CD4-positive, alpha-beta T cell treated with Interleukin-6 for 4 hours (primary cell): ENCODE measurements around the gene ADPRHL1.

ENCODE experiments used
- DNase-seq: peaks from one replicate; pipeline ENCODE4 v3.0.0-alpha.2; 2020; ENCODE audit warnings: mixed read lengths

The ADPRHL1 gene

DNA sequence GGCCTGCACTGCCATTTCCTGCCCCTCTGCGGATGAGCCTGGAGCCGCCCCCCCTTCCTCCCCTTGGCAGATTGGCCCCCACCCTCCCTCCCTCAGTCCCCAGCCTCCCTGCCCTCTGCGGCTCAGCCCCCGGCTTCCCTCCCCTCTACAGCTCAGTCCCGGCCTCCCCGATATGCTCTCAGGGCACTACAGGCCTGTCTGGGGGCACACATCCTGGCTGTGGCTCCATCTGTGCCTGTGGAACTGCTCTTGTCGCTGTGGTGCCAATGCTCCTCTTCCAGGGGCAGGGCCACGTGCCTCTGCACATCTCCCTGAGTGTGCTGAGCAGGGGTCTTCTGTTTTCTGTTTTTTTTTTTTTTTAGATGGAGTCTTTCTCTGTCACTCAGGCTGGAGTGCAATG is 39.0 kb downstream of the ADPRHL1 start:
- no peak for DNase-seq

DNA sequence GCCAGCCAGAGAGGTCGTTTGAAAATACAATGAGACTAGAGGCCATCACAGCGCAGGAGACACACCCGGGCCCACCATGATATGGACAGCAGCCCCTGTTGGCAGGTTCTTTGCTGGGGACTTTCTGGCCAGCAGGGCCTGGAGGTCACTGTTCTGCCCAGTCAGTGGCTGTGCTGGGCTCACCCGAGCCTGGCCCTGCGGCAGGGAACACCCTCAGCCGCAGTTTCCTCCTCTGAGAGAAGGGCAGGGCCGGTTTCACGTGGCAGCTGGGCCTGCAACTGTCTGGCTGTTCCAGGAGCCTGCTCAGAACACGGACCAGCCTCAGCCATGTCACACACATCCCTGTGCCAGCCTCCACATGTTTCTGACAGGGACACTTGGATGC is 39.4 kb downstream of the ADPRHL1 start:
- DNase-seq: no peak

DNA sequence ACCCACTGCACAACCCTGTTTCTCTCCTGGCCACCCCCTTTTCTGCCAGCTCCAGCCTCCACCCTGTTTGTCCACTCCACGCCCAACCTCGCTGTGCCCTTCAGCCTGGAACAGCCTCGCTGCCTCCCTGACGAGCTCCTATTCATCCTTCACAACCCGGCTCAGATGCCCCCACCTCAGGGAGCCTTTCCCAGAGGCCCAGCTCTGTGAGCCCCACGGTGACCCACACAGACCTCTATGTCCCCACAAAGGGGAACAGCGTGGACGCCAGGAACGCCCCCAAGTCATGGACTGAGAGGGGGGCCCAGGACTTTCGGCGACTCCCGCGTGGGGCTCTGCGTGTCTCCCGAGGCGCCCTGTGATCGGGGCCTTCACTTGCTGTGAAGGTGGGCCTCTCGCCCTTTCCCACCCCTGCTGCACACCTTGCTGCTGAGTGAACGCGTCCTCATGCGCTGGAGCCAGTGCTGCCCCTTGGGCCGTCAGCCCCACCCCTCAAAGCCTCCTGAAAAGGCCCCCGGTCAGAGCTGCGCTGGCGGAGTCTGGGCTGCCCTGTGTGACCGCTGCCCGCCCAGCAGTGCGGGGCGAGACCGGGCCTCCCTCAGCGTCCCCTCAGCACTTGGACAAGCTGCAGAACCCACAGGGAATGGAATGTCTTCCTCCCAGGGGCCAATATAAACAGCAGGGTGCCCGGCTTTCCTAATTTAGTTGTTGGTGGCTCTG is 40.0 kb downstream of the ADPRHL1 start:
- DNase-seq: no peak

DNA sequence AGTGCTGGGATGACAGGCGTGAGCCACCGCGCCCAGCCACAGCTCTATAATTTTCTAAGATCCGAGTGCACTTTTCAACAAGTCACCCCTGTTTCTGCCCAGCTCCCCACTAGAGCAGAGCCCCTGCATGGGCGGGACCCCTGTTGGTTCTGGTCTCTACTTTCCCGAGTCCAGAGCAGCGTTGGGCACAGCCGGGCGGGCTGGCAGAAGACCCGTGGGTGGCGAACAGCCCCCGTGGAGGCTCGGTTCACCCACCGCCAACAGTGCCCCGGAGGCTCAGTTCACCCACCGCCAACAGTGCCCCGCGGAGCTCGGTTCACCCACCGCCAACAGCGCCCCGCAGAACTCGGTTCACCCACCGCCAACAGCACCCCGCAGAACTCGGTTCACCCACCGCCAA is 40.8 kb downstream of the ADPRHL1 start:
- DNase-seq: no peak

DNA sequence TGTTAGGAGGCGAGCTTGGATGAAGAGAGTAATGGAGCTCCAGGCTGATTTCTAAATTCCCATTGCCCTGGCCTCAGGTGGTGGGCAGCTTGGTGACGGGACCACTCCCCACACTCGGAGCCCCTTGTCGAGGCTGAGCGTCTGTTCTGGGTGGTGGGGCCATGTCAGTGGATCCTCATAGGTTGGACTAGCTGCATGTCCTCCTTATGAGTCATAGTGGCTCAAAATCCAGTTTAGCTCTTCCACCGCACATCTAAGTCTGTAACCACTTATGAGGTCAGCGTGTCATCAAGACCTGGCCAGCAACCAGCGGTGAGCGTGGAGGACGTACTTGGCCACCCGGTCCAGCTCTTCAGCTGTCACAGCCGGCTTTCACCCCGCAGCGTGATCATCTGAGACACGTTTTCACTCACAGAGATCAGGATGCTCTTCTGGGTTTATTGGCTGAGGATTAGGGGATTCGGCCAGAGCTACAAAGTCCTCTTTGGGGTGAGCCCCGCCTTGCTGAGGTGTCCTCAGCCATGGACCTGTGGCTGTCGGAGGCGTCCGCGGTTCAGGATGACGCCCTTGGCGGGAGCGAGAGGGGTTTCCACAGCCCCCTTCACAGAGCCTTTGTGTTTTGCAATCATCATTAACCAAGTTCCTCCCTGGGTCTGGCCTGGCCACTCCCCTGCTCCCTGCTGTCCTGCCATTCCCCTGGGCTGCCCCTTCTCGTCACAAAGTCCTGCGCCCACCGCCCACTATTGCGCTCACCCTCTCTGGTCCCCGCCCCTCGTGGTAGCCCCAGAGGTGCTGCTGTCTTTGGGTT is 41.9 kb downstream of the ADPRHL1 start:
- DNase-seq: no peak

DNA sequence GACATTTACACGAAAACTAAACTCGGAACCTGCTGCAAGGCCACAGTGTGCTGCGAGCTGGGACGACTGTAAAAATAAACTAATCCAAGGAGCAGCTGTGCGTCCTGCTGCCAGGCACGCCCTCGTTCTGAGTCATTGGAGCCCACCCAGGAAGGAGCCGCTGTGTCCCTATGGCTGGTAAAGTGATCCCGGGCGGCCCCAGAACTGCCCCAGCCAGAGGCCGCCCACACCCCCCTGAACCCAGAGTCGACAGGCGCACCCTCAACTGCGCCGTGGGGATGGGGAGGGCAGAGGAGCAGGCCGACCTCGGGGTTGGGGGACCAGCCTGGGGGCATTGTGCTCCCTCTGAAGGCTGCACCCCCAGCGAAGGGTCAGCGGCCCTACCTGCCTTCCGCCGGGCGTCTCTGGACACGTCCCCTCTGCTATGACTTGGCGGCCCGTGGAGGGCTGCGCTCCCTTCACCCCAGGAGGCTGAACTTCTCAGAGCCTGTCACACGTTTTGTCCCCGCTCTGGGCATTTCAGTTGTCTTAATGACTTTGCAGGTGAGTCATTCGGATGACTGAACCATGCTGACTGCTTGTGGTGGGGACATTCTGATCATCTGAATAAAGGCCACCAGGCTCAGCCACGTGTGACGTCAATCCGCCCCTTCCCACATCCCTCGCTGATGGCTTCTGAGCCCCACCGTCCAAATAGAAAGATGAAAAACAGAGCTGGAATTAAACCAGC is 42.7 kb downstream of the ADPRHL1 start:
- no peak for DNase-seq

DNA sequence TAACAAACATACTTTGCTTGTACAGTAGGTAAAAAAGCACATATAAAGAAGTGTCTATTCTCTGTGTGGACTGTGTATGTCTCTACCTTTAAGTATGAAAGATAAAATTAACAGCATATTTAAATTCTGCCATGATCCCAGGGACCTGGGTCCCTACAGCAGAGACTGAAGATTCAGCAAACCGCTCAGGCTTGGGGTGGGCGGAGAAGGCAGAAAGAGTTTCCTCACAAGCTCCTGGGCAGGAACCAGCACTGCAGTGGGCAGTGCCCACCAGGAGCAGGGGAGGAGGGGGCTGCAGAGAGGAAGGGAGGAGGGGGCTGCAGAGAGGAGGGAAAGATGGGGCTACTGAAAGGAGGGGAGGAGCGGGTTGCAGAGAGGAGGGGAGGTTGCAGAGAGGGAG is 44.7 kb downstream of the ADPRHL1 start:
- DNase-seq: no peak

DNA sequence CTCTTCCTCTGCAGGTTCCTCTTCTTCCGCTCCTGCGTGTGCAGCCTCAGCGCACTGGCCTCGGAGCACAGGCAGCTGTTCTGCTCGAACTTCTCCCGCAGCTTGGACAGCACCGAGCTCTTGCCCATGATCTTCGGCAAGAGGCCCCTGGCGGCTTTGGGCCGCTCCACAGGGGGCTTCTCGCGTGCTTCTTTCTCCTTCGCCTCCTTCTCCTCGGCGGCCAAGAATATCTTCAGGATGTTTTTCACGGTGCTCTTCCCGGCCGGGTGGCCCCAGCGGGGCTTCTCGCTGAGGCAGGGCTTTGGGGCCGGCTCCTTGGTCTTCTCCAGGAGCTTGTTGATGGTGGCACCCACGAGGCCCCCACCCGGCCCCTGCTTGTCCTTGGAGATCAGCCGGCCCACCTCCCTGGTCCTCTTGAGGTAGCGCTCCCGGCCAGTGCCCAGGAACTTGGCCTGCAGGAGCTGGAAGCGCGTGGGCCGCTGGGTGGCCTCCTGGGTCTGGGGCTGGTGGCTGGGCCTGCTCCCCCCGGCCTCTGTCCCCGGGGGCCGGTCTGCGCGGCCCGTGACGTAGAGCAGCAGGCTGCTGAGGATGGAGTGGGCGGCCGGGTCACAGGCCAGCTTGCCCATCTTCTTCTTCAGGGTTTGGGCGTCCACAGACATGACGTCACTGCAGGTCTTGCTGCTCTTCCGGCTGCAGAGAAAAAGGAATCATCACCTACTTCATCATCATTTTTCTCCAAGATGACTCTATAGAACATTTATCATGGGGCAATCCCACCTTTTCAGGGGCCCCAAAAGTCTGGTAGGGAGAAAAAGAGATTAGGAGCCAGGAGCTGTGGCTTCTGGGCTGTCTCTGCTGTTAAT is 45.5 kb downstream of the ADPRHL1 start:
- no peak for DNase-seq

DNA sequence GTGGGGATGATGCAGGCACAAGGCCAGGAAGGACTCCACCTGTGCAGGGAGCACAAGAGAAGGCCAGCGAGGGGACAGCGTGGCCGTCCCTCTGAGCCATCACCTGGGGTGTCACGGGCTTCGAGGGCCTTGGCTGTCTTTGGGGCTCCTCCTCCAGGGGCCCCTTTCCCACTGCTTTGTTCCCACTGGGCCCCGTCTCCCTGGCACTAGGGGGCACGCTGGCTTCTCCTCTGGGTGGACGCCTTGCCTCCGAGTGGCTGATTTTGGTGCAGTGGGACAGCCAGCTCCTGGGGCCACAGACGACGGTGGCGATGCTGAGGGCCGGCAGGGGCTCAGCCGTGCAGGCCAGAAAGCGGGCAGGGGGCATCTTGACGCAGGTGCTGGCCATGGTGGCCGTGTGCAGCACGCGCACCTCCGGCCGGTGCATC is 46.2 kb downstream of the ADPRHL1 start:
- DNase-seq: no peak

DNA sequence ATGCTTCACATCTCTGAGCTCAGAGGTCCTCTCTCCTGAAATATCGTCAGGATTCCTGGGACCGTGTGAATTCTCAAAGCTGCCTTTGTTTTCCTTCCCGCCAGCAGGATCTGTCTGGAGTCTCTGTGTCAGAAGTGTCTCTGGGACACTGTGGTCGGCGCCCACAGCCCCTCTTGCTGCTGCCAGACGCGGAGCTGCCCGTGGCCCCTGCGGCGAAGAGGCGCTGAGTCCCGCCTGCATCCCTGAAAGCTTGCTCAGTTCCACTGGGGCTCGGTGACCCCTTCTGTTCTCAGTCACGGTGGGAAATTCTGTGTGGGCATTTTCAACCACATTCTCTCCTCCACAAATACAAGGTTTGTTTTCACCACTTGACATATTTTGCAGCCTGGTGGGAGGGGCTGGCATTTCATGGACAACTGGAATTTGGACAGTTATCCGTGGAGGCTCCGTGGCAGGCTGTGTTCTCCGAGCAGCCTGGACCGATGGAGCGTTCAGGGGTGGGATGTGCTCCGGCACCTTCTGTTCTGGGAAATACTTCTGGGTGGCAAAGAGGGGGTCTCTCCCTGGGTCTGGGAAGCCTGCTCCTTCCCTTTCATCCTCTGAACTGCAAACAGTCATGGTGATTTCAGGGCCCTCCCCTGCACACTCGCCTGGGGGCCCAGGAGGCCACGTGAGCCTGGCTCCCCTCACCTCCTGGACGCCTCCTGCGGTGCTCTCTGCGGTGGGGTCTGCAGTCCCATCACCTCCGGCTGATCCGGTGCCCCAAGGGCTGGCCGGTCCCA is 46.8 kb downstream of the ADPRHL1 start:
- no peak for DNase-seq

DNA sequence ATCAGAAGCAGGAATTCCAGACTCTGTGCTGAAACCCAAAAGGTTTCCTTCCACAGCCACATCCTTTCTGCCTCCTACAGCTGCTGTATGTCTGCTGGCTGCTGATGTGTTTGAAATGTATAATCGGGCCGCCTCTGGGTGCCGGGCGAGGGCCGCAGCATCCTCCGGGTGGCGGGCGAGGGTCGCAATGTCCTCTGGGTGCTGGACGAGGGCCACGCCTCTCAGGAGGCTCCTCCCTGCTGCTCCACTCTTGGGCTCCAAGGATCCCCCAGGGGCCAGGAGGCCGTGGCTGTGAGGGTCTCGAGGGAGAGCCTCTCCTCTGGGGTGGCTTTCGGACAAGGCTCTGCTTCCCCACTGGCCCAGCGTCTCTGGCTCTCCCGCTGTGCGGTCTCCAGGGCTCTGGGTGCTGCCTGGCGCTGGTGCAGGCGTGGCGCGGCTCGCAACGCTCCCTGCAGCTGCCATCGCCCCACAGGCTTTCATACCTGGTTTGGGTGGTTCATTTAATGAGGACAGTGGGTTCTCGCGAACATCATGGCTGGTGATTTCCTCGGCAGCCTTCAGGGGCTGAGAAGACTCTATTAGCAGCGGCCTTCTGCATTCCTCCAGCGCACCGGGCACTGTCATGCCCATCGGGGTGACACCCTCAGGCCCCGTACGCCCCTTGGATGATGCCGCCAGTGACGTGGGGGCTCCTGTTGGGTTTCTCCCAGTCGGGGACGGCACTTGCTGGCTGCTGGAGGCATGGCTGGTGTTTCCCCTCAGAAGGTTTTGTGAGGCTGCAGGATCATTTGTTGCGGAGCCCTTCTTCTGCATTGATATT is 47.6 kb downstream of the ADPRHL1 start:
- DNase-seq: no peak

DNA sequence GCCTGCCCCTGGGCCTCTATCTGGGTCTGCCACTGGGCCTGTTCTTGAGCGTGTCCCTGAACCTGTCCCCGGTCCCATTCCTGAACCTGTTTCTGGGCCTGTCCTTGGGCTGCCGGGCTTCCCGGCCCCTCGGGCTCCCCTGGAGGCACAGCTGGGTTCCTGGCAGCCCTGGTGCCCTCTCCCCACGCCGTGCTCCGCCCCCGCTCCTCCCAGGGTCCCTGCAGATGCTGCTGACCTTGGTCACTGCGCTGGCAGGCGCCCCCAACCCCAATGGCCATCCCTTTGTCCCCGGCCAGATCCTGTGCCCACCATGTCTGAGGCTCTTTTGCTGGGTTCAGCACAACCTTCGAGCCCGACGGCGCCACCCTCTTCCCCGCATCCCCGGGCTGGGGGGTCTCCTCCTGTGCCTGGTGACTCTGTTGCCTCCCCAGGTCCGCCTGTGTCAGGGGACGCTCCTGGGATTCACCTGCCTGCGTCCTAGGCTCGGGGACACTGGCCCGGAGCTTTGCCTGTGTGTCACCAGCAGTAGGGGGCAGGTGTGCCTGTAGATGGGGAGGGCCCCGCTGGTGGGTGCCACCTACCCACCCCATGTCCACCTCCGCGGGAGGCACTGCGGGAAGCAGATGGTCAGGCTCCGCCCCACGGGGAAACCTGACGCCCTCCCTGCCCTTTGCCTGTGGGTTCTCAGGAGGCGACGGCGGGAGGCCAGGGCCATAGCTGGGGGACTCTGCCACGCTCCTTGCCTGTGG is 48.4 kb downstream of the ADPRHL1 start:
- no peak for DNase-seq

DNA sequence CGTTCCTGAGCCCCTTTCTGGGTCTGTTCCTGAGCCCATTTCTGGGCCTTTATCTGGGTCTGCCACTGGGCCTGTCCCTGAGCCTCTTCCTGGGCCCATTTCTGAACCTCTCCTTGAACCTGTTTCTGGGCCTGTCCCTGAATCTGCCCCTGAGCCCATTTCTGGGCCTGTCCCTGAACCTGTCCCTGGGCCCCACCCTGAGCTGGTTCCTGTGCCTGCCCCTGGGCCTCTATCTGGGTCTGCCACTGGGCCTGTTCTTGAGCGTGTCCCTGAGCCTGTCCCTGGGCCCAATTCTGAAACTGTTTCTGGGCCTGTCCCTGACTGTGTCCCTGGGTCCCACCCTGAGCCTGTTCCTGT is 48.9 kb downstream of the ADPRHL1 start:
- no peak for DNase-seq

DNA sequence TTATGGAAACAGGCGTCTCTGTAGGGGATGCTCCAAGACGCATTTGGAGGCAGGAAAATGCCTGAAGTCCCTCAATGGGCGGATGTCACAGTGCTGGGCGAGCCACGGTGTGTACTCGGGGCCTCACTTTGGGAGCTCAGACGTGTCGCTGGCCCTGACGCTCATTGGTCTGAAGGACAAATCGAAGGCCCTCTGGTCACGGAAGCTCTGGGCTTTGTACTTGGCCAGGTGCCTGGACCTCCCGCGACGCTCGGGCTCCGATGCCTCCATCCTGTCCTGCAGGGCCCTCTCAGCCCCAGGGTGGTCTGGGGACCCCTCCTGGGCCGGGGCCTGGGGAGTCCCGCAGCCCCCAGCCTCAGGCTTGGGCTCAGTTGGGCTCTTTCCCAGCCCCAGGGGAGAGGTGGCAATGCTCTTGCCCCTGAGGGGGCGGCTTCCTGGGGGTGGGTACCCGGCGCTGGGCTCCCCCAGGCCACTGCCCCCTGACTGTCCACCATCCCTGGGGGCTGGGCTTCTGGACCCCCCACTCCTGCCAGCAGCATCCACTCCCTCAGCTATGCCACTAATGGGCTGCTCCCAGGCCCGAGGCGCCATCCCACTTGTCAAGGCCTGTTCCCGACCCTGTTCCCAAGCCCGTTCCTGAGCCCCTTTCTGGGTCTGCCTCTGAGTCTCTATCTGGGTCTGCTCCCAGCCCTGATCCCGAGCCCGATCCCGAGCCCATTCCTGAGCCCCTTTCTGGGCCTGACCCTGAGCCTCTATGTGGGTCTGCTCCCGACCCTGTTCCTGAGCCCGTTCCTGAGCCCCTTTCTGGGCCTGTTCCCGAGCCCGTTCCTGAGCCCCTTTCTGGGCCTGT is 49.8 kb downstream of the ADPRHL1 start:
- no peak for DNase-seq

DNA sequence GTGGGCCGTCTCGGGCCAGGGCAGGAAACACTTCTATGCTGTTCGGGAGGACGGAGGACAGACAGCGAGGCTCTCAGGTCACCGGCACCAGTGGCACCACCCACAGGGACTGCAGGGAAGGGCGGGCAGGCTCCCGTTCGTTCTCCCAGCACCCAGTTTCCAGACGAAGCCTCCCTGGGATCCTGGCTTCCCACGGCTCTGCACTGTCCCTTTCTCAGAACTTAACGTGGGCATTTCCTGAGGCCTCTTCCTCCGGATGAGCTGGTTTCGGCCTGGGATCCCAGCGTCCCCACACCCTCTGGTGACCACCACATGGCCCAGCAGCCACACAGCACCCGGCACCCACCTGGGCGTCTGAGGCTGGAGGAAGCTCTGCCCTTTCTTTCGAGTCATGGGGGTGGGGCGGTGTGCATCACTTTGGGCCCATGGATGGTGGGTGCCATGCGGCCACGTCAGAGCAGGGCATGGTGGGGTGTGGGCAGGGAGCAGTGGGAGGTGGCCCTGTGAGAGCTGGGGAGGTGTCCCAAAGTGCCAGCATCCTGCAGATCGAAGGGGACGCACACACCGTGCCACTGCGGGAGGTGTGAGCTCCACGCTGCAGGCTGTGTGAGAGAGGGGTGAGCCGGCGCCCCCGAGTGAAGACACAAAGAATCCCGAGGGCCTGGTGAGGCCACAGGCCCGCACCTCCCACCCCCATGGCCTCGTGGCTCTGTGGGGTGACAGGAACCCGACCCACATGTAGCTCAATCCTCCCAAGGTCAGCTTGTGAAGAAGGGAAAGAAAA is 50.6 kb downstream of the ADPRHL1 start:
- DNase-seq: no peak

DNA sequence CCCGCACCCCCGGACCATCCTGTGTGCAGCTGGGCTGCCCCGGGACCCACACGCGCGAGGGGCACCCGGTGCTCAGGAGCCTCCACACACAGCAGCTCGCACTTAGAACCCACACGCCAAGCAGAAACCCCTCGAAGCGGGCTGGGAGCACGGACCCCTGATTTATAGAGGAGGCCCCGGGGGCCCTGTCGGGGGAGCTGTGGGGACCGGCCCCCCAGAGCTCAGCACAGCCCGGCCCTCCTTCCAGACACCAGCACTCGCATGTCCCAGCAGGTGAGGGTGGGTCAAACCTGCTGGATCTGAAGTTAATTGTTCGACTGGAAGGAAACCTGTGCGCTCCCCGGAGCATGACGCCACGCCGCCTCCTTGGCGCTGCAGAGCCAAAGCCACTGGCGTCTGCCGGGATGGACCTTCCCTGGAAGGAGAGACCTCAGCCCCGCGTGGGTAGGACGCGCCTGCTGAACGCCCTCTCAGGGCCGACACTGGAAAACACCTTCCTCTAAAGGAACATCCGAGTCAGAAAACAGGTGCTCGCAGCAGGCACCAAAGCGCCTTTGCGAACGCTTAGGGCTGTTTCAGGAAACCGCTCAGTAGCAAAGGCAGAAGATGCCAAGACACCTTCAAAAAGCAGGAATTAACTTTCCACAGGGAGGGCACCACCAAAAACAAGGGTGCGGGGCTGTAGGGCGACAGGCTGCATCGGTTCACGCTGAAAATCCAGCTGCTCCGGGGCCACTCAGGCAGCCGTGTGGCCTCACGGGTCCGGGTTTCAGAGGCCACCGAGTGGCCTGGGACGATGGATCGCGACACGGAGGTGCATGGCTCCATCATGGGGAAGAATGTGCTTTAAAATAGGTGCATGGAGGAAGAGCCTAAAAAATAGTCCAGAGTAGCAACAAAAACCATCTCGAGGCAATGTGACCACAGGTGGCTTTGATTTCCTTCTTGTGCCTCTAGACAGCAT is 51.6 kb downstream of the ADPRHL1 start:
- DNase-seq: no peak
